ENCODE measurements around the gene IFNAR2.

IFNAR2 gene

DNA sequence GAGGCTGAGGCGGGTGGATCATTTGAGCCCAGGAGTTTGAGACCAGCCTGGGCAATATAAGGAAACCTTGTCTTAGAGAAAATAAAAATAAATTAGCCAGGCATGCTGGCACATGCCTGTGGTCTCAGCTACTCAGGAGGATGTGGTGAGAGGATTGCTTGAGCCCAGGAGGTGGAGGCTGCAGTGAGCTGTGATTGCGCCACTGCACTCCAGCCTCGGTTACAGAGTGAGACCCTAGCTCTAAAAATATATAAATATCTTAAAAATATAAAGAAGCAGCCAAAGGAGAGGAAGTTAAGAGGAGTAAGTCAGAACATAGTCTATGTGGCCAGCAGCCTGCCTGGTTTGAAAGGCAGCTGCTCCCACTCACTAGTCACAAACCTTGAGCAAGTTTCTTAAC is 31.9 kb downstream of the IFNAR2 start:
- DNase-seq (ENCODE audit: low read depth, low spot score), result no peak
- no peak overlapping the region for H3K9ac ChIP-seq (ENCODE audit: insufficient read length, low read depth)
- no peaks in the 10 kb centered on the region for H3K27me3 ChIP-seq (ENCODE audit: insufficient read depth, insufficient read length)
- H3K36me3 ChIP-seq (ENCODE audit: insufficient read depth, insufficient read length, low read length), result peaks cover 34% of the 10 kb centered on the region
- peaks cover 15% of the 10 kb centered on the region; the same call in 1 of the 2 replicates for H3K9me3 ChIP-seq (ENCODE audit: insufficient read depth, low read length)
- TF ChIP-seq ZNF274 (IDR thresholded peaks at IDR 0.05; ENCODE audit: low read depth, low read length) (no peak), SUZ12 (IDR thresholded peaks at IDR 0.05; ENCODE audit: extremely low read depth, insufficient read depth, insufficient read length) (no peak), YY1 (IDR thresholded peaks at IDR 0.05; ENCODE audit: insufficient read depth, insufficient read length) (no peak)
- no peak overlapping the region for H3K4me3 ChIP-seq (ENCODE audit: insufficient read length, low read depth)
- peaks cover 10% of the 10 kb centered on the region for H3K4me1 ChIP-seq (ENCODE audit: insufficient read depth, insufficient read length)

DNA sequence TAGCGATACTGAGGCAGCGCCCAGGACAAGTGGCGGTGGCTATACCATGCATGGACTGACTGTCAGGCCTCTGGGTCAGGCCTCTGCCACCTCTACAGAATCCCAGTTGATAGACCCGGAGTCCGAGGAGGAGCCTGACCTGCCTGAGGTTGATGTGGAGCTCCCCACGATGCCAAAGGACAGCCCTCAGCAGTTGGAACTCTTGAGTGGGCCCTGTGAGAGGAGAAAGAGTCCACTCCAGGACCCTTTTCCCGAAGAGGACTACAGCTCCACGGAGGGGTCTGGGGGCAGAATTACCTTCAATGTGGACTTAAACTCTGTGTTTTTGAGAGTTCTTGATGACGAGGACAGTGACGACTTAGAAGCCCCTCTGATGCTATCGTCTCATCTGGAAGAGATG is 33.2 kb downstream of the IFNAR2 start:
- DNase-seq (ENCODE audit: low read depth, low spot score), result no peak
- TF ChIP-seq SUZ12 (IDR thresholded peaks at IDR 0.05; ENCODE audit: extremely low read depth, insufficient read depth, insufficient read length) (no peak), ZNF274 (IDR thresholded peaks at IDR 0.05; ENCODE audit: low read depth, low read length) (no peak), YY1 (IDR thresholded peaks at IDR 0.05; ENCODE audit: insufficient read depth, insufficient read length) (no peak)
- H3K9ac ChIP-seq (ENCODE audit: insufficient read length, low read depth), result no peak overlapping the region
- peaks cover 23% of the 10 kb centered on the region for H3K36me3 ChIP-seq (ENCODE audit: insufficient read depth, insufficient read length, low read length)
- no peak overlapping the region for H3K4me3 ChIP-seq (ENCODE audit: insufficient read length, low read depth)
- peaks cover 14% of the 10 kb centered on the region for H3K4me1 ChIP-seq (ENCODE audit: insufficient read depth, insufficient read length)
- no peaks in the 10 kb centered on the region for H3K27me3 ChIP-seq (ENCODE audit: insufficient read depth, insufficient read length)
- H3K9me3 ChIP-seq (ENCODE audit: insufficient read depth, low read length), result peaks cover 4% of the 10 kb centered on the region; the same call in 1 of the 2 replicates

DNA sequence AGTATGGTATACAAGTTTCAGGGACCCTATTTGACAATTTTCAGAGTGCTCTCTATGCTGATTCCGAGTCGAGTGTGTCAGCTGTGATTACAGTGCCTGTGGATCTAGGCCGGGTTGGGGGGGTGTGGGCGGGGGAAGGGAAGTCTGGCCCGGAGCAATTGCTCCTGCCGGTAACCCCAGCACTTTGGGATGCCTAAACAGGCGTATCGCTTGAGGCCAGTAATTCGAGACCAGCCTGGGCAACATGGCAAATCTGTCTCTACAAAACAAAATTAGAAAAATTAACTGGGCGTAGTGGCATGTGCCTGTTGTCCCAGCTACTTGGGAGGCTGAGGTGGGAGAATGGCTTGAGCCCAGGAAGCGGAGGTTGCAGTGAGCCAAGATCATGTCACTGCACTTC is 34.8 kb downstream of the IFNAR2 start:
- peaks cover 14% of the 10 kb centered on the region for H3K4me1 ChIP-seq (ENCODE audit: insufficient read depth, insufficient read length)
- no peak for TF ChIP-seq SUZ12 (IDR thresholded peaks at IDR 0.05; ENCODE audit: extremely low read depth, insufficient read depth, insufficient read length)
- no peak for TF ChIP-seq YY1 (IDR thresholded peaks at IDR 0.05; ENCODE audit: insufficient read depth, insufficient read length)
- no peak for DNase-seq (ENCODE audit: low read depth, low spot score)
- H3K4me3 ChIP-seq (ENCODE audit: insufficient read length, low read depth), result no peak overlapping the region
- no peaks in the 10 kb centered on the region for H3K27me3 ChIP-seq (ENCODE audit: insufficient read depth, insufficient read length)
- H3K36me3 ChIP-seq (ENCODE audit: insufficient read depth, insufficient read length, low read length), result peaks cover 23% of the 10 kb centered on the region
- no peak overlapping the region for H3K9ac ChIP-seq (ENCODE audit: insufficient read length, low read depth)
- no peaks in the 10 kb centered on the region for H3K9me3 ChIP-seq (ENCODE audit: insufficient read depth, low read length)

DNA sequence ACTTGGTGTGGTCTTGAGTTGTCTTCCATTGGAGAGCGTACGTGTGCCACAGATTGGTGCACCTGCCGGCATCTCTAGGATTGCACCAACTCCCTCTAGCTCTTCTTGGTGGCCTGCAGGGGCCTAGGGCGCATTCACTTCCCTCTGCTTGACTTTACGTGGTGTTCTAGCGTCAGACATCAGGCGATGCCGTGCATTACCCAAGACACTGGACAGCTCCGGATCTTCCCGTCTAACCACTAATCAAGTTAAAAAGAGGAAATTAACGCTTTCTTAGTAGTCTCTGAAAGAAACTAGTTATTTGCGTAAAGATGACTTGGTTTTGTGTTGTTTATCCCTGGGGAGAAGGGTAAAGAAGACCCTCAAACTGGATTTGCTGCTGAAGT is 35.9 kb downstream of the IFNAR2 start:
- H3K4me1 ChIP-seq (ENCODE audit: insufficient read depth, insufficient read length), result peaks cover 14% of the 10 kb centered on the region
- no peak for TF ChIP-seq SUZ12 (IDR thresholded peaks at IDR 0.05; ENCODE audit: extremely low read depth, insufficient read depth, insufficient read length)
- no peak for TF ChIP-seq YY1 (IDR thresholded peaks at IDR 0.05; ENCODE audit: insufficient read depth, insufficient read length)
- no peak for TF ChIP-seq ZNF274 (IDR thresholded peaks at IDR 0.05; ENCODE audit: low read depth, low read length)
- peaks cover 26% of the 10 kb centered on the region for H3K36me3 ChIP-seq (ENCODE audit: insufficient read depth, insufficient read length, low read length)
- DNase-seq (ENCODE audit: low read depth, low spot score), result no peak
- peak overlapping the region; percentile 52 for H3K9ac ChIP-seq (ENCODE audit: insufficient read length, low read depth)
- no peaks in the 10 kb centered on the region for H3K9me3 ChIP-seq (ENCODE audit: insufficient read depth, low read length)
- no peaks in the 10 kb centered on the region for H3K27me3 ChIP-seq (ENCODE audit: insufficient read depth, insufficient read length)
- H3K4me3 ChIP-seq (ENCODE audit: insufficient read length, low read depth), result peak overlapping the region; percentile 49

DNA sequence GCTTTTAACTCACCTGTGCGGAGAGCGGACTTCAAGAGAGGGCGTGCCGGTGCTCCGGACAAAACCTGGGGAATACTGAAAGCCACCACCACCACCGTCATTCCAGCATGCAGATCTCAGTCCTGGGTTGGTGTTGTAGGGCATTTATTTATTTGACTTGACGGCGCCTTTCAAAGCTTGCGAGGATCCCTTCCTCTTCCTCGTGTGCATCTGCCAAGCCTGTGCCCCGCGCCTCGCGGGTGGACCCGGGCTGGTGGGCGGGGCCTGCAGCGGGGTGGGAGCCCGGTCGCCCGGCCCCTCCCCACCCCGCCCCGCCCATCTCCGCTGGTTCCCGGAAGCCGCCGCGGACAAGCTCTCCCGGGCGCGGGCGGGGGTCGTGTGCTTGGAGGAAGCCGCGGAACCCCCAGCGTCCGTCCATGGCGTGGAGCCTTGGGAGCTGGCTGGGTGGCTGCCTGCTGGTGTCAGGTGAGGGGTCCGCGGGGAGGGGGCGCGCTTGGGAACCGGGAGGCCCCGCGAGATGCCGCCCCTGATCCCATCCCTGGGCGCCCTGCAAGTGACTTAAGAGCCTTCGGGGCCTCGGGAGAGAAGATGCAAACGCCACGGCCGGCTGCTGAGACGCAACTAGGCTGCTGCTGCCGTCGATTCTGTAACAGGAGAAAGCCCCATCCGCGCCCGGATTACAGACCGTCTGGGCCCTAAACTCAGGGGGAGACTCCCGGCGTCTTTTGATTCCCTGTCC is 36.5 kb downstream of the IFNAR2 start, which contains the start of gene IL10RB:
Gene IL10RB (plus strand): TSS at position 318 of the 739 bp plus-strand sequence. CDS start 99 bp downstream, at position 417.
- DNase-seq (ENCODE audit: low read depth, low spot score), result peak; percentile 62
- Histone ChIP-seq H3K9me3 (ENCODE audit: insufficient read depth, low read length) (no peaks in the 10 kb centered on the region), H3K27me3 (ENCODE audit: insufficient read depth, insufficient read length) (no peaks in the 10 kb centered on the region), H3K36me3 (ENCODE audit: insufficient read depth, insufficient read length, low read length) (peaks cover 31% of the 10 kb centered on the region), H3K4me1 (ENCODE audit: insufficient read depth, insufficient read length) (peaks cover 14% of the 10 kb centered on the region), H3K9ac (ENCODE audit: insufficient read length, low read depth) (peak within 1 kb of the TSS; percentile 81), H3K4me3 (ENCODE audit: insufficient read length, low read depth) (peak within 1 kb of the TSS; percentile 49)
- TF ChIP-seq SUZ12 (IDR thresholded peaks at IDR 0.05; ENCODE audit: extremely low read depth, insufficient read depth, insufficient read length) (no peak), ZNF274 (IDR thresholded peaks at IDR 0.05; ENCODE audit: low read depth, low read length) (no peak), YY1 (IDR thresholded peaks at IDR 0.05; ENCODE audit: insufficient read depth, insufficient read length) (no peak)

DNA sequence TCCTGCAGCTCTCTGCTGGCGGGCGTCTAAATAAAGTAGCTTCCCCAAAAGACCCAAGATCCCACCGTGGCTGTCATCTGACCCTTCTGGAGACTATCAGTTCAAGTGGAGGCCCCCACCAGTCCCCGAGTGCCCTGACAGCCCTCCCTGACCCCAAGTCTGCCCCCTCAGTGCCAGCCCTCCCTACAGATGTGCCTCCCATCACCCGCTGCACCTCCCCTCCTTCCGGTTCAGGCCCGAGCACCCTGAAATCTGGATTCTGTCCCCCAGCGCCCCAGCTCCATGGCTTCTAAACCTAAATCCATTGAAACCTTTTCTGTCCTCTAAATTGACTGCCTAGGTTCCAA is 37.0 kb downstream of the IFNAR2 start:
- H3K9me3 ChIP-seq (ENCODE audit: insufficient read depth, low read length), result no peaks in the 10 kb centered on the region
- no peak for TF ChIP-seq ZNF274 (IDR thresholded peaks at IDR 0.05; ENCODE audit: low read depth, low read length)
- TF ChIP-seq SUZ12 (IDR thresholded peaks at IDR 0.05; ENCODE audit: extremely low read depth, insufficient read depth, insufficient read length), result no peak
- no peak for TF ChIP-seq YY1 (IDR thresholded peaks at IDR 0.05; ENCODE audit: insufficient read depth, insufficient read length)
- H3K9ac ChIP-seq (ENCODE audit: insufficient read length, low read depth), result peak overlapping the region; percentile 81
- DNase-seq (ENCODE audit: low read depth, low spot score), result no peak
- peak overlapping the region; percentile 49 for H3K4me3 ChIP-seq (ENCODE audit: insufficient read length, low read depth)
- peaks cover 31% of the 10 kb centered on the region for H3K36me3 ChIP-seq (ENCODE audit: insufficient read depth, insufficient read length, low read length)
- H3K27me3 ChIP-seq (ENCODE audit: insufficient read depth, insufficient read length), result no peaks in the 10 kb centered on the region
- H3K4me1 ChIP-seq (ENCODE audit: insufficient read depth, insufficient read length), result peaks cover 14% of the 10 kb centered on the region

DNA sequence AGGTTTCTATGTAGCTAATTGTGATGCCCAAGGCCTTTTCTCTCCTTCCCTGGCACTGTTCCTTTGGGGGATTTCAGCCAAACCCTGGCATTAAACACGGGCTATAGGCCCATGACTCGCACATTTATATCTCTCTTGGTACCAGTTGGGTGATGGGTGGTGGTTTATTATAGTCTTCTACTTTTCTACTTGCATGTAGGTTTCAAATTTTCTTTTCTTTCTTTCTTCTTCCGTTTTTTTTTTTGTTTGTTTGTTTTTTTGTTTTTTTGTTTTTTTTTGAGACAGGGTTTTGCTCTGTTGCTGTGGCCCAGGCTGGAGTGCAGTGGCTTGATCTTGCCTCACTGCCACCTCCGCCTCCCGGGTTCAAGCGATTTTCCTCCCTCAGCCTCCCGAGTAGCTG is 37.5 kb downstream of the IFNAR2 start:
- no peak for TF ChIP-seq SUZ12 (IDR thresholded peaks at IDR 0.05; ENCODE audit: extremely low read depth, insufficient read depth, insufficient read length)
- no peak for TF ChIP-seq ZNF274 (IDR thresholded peaks at IDR 0.05; ENCODE audit: low read depth, low read length)
- no peak for TF ChIP-seq YY1 (IDR thresholded peaks at IDR 0.05; ENCODE audit: insufficient read depth, insufficient read length)
- no peak for DNase-seq (ENCODE audit: low read depth, low spot score)
- peaks cover 14% of the 10 kb centered on the region for H3K4me1 ChIP-seq (ENCODE audit: insufficient read depth, insufficient read length)
- H3K36me3 ChIP-seq (ENCODE audit: insufficient read depth, insufficient read length, low read length), result peaks cover 31% of the 10 kb centered on the region
- H3K9ac ChIP-seq (ENCODE audit: insufficient read length, low read depth), result peak overlapping the region; percentile 81
- peak overlapping the region; percentile 49 for H3K4me3 ChIP-seq (ENCODE audit: insufficient read length, low read depth)
- H3K9me3 ChIP-seq (ENCODE audit: insufficient read depth, low read length), result no peaks in the 10 kb centered on the region
- H3K27me3 ChIP-seq (ENCODE audit: insufficient read depth, insufficient read length), result no peaks in the 10 kb centered on the region

Measured in NT2/D1 (cell line).